ENCODE measurements around the gene UBASH3B.

UBASH3B gene

GRCh38 chr11:122642472-122642922, 13.0 kb upstream of the UBASH3B start:
- no peak for TF ChIP-seq CTCF (IDR thresholded peaks at IDR 0.05; ENCODE audit: insufficient read depth, low read length, poor library complexity, severe bottlenecking)
- Histone ChIP-seq H3K4me3 (replicated peaks; ENCODE audit: low read depth, low read length) (no peak overlapping the region), H3K36me3 (ENCODE audit: control insufficient read depth, insufficient read depth, low read length) (no peaks in the 10 kb centered on the region), H3K27me3 (replicated peaks; ENCODE audit: control insufficient read depth, insufficient read depth, low read length) (no peaks in the 10 kb centered on the region; the same call in none of the 2 replicates)
- no peak for DNase-seq (ENCODE audit: extremely low read depth, insufficient read length)

GRCh38 chr11:122642971-122643370, 12.6 kb upstream of the UBASH3B start:
- no peak for TF ChIP-seq CTCF (IDR thresholded peaks at IDR 0.05; ENCODE audit: insufficient read depth, low read length, poor library complexity, severe bottlenecking)
- no peak for DNase-seq (ENCODE audit: extremely low read depth, insufficient read length)
- H3K36me3 ChIP-seq (ENCODE audit: control insufficient read depth, insufficient read depth, low read length): no peaks in the 10 kb centered on the region
- no peaks in the 10 kb centered on the region; the same call in none of the 2 replicates for H3K27me3 ChIP-seq (replicated peaks; ENCODE audit: control insufficient read depth, insufficient read depth, low read length)
- H3K4me3 ChIP-seq (replicated peaks; ENCODE audit: low read depth, low read length): no peak overlapping the region

- DNase-seq (ENCODE audit: extremely low read depth, insufficient read length): no peak
- Histone ChIP-seq H3K36me3 (ENCODE audit: control insufficient read depth, insufficient read depth, low read length) (no peaks in the 10 kb centered on the region), H3K27me3 (replicated peaks; ENCODE audit: control insufficient read depth, insufficient read depth, low read length) (no peaks in the 10 kb centered on the region; the same call in none of the 2 replicates), H3K4me3 (replicated peaks; ENCODE audit: low read depth, low read length) (no peak overlapping the region)
- no peak for TF ChIP-seq CTCF (IDR thresholded peaks at IDR 0.05; ENCODE audit: insufficient read depth, low read length, poor library complexity, severe bottlenecking)
Measured at GRCh38 chr11:122645847-122646246, 9.7 kb upstream of the UBASH3B start.

GRCh38 chr11:122646549-122647340, 8.8 kb upstream of the UBASH3B start:
- no peaks in the 10 kb centered on the region for H3K36me3 ChIP-seq (ENCODE audit: control insufficient read depth, insufficient read depth, low read length)
- H3K27me3 ChIP-seq (replicated peaks; ENCODE audit: control insufficient read depth, insufficient read depth, low read length): no peaks in the 10 kb centered on the region; the same call in none of the 2 replicates
- TF ChIP-seq CTCF (IDR thresholded peaks at IDR 0.05; ENCODE audit: insufficient read depth, low read length, poor library complexity, severe bottlenecking): no peak
- no peak for DNase-seq (ENCODE audit: extremely low read depth, insufficient read length)
- H3K4me3 ChIP-seq (replicated peaks; ENCODE audit: low read depth, low read length): no peak overlapping the region

- no peak for DNase-seq (ENCODE audit: extremely low read depth, insufficient read length)
- Histone ChIP-seq H3K36me3 (ENCODE audit: control insufficient read depth, insufficient read depth, low read length) (no peaks in the 10 kb centered on the region), H3K27me3 (replicated peaks; ENCODE audit: control insufficient read depth, insufficient read depth, low read length) (peaks cover 2% of the 10 kb centered on the region), H3K4me3 (replicated peaks; ENCODE audit: low read depth, low read length) (no peak overlapping the region)
- no peak for TF ChIP-seq CTCF (IDR thresholded peaks at IDR 0.05; ENCODE audit: insufficient read depth, low read length, poor library complexity, severe bottlenecking)
Measured at GRCh38 chr11:122647736-122648275, 7.7 kb upstream of the UBASH3B start.

Data from GM06990 (cell line).